Stimulated activated CD4-positive, alpha-beta T cell treated with anti-CD3 and anti-CD28 coated beads, TNF-alpha, amount 100 ng/mL, for 1 hour (primary cell): ENCODE data around the gene SLX4IP.

Experiments used
- DNase-seq, 3 donors: peaks; one replicate each; pipeline ENCODE4 v3.0.0-alpha.2; 2020; ENCODE audit warnings: low read depth in 3 of 3, low spot score in 1 of 3

The SLX4IP gene

GRCh38 chr20:10495173-10495572 is 60.1 kb downstream of the SLX4IP start:
- no peak for DNase-seq

- DNase-seq: no peak
Observed at GRCh38 chr20:10496465-10496864, 61.4 kb downstream of the SLX4IP start.

- no peak for DNase-seq
Observed at GRCh38 chr20:10497283-10497682, 62.2 kb downstream of the SLX4IP start.

GRCh38 chr20:10497791-10498190 is 62.7 kb downstream of the SLX4IP start:
- DNase-seq: no peak

- no peak for DNase-seq
Observed at GRCh38 chr20:10498200-10498599, 63.1 kb downstream of the SLX4IP start.

DNA sequence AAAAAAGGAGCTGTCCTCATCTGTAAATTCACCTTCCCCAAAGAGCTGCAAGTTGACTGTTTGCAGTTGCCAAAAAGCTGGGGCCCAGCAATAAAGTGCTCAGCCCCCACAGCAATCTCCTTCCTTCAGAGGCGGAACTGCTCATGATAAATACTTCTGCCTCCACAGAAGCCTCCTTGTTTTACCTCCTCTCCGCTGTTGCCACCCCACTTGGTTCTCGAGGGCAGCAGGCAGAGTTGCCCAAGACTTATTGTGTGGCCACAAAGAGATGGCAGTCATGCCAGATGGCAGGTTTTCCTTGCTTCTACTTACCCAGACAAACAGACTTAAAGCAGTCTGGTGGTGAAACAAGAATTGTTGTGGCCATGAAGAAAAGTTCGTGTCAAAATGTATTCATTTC is 66.3 kb downstream of the SLX4IP start:
- DNase-seq: no peak

DNA sequence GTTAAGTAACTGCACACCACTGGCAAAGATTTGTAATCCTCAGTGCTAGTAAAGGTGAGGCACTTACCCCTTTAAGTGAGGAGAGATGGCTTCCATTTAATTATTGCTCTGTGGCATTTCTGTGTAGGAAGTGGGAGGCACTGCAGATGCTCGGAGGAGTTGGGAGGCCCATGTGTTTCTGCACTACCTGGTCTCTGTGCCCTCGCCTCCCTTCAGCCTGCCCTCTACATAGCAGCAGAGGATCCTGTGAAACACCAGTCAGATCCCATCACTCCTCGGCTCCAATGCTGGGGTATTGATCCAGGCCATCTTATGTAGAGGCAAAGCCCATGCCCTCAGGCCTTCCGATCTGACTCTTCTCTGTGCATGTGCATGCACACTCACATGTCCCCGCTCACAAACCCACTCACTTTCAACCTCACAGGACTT is 67.0 kb downstream of the SLX4IP start:
- DNase-seq: no peak

GRCh38 chr20:10504608-10504993 is 69.5 kb downstream of the SLX4IP start:
- DNase-seq: no peak

DNA sequence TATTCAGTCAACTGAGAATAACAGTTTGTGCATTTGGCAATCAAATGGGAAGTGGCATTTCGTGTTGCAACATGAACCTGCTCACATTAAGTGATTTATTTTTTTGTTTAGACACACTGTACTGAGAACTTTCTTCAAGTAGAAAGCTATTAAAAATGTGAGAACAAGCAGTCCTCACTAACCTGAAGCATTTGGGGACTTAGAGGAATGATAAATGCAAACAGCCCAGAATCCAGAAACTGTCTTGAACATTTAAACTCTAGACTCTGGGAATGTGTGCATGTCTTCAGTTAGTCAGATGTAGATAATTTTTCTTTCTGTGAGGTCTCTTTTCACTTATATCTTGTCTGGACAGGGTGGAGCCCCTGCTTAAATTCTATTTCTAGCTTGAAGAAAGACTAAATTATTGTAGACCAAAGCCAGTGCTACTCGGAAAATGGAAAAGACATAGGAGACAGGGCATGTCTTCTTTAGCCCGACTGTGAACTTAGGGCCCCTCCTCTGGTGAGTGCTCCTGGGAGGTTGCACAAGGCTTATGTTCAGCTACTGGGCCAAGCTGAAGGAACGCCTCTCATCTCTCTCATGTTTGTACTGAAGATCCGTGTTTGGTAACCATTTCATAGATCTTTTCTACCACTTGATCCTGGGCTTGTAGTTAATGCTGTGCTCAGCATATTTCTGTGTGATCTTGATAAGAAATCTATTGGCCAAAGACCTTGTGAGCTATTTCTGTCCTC is 70.1 kb downstream of the SLX4IP start:
- no peak for DNase-seq

- DNase-seq: no peak
Observed at GRCh38 chr20:10505827-10506226, 70.7 kb downstream of the SLX4IP start.

- DNase-seq: no peak
Observed at GRCh38 chr20:10507052-10507451, 71.9 kb downstream of the SLX4IP start.

GRCh38 chr20:10508060-10508459 is 73.0 kb downstream of the SLX4IP start:
- no peak for DNase-seq

DNA sequence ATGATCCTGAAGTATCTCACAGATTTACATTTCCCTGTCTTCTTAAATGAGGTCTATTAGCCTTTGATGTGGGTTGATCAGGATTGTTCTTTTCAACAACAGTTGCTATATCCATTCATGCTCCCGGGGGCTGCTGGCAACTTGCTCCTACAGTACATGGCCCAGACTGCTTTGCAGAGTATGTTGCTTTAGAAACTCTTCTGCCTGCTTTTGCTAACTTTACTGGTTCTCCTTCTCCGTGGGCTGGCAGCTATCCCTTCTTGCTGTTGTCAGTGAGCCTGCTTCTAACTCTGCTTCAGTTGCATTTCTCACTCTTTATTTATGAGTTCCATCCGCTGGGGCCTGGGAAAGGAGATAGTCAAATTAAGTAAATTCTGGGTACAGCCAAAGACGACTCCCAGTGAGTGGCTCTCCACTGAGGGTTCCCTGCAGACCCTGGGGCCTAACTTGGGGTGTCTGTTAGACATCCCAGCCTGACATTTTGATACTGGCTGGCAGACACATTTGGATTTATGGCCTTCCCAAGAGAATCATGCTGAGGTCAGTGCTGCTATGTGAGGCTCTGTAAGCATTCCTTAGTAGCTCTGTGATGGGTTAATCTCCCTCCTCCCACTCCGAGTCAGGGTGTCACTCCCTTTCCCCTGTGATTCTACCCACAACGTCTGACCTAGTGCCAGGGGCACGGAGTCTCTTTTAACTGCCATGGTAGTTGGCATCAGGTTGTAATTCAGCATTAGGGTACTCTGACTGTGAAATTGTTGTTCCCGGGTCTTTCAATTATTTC is 73.6 kb downstream of the SLX4IP start:
- DNase-seq: no peak

DNA sequence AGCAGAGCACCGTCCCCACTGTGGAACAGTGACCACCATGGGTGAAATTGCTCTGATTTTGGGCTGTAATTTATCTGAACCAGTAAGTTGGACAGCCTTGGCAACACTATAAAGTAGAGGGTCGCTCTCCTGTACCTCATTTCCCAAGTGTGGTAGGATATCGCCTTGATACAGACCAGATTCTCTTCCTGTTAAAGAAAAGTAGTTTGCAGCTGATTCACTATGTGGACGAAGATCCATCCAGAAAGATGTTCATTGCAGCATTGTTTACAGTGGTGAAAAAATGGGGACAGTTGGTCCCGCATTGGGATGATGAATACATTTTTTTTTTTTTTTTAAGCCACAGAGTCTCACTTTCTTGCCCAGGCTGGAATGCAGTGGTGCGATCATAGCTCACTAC is 74.3 kb downstream of the SLX4IP start:
- no peak for DNase-seq

DNA sequence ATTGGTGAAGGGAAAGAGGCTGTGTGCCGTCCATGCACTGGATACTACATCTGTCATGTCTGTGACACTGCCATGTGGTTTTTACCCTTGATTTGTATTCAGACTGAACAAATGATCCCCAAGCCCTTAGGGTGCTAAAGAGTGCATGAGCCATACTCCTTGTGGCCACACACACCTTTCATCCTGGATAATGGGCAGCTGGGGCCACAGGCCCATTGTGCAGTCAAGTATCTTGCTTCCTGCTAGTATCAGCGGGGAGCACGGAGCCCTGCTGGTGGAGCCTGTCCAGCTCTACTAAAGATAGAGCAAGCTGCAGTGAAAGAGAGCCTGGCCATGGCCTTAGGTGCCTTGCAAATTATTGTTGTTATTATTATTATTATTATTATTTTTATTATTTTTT is 75.1 kb downstream of the SLX4IP start:
- DNase-seq: no peak

- no peak for DNase-seq
Observed at GRCh38 chr20:10511170-10511508, 76.0 kb downstream of the SLX4IP start.

GRCh38 chr20:10511509-10512251 is 76.6 kb downstream of the SLX4IP start:
- DNase-seq: peak; percentile 27 to 45 (median 29)

GRCh38 chr20:10513061-10513460 is 78.0 kb downstream of the SLX4IP start:
- no peak for DNase-seq

- DNase-seq: no peak
Observed at GRCh38 chr20:10513931-10514575, 78.9 kb downstream of the SLX4IP start.

DNA sequence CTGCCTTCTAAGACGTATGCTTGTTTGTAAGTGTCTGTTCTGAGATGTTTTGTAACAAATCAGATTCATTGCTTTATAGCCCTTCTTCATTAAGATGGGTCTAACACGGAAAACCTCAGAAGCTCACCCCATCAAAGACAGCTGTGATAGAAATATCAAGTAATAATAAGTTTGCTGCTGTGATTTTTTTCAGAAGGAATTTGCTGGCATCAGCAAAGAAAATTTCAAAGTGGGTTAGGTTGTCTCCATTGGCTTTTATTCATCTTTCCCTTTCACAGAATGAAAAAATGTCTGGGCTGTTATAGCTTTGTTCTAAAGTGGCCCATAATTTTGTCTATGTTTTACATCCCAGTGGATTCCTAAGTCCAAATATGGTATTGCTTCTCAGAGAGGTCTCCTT is 81.4 kb downstream of the SLX4IP start:
- no peak for DNase-seq

GRCh38 chr20:10519361-10520046 is 84.4 kb downstream of the SLX4IP start:
- no peak for DNase-seq
